ENCODE data around the gene CHN1.

Gene CHN1

GRCh38 chr2:174868878-174869277, 136.3 kb downstream of the CHN1 start:
- no peak overlapping the region for H3K27ac Mint-ChIP-seq
- H3K4me1 Mint-ChIP-seq (ENCODE audit: low read depth), result no peaks in the 10 kb centered on the region
- no peaks in the 10 kb centered on the region for H3K9me3 Mint-ChIP-seq
- DNase-seq, result no peak
- no peak overlapping the region for H3K4me3 Mint-ChIP-seq
- H3K27me3 Mint-ChIP-seq, result no peaks in the 10 kb centered on the region
- no peaks in the 10 kb centered on the region for H3K36me3 Mint-ChIP-seq (ENCODE audit: low read depth)

- Mint-ChIP-seq H3K4me1 (ENCODE audit: low read depth) (no peaks in the 10 kb centered on the region), H3K27me3 (no peaks in the 10 kb centered on the region), H3K4me3 (no peak overlapping the region), H3K36me3 (ENCODE audit: low read depth) (no peaks in the 10 kb centered on the region), H3K27ac (no peak overlapping the region), H3K9me3 (no peaks in the 10 kb centered on the region)
- no peak for DNase-seq
Measured at GRCh38 chr2:174866421-174866820, 138.8 kb downstream of the CHN1 start.

- Mint-ChIP-seq H3K9me3 (no peaks in the 10 kb centered on the region), H3K27ac (no peak overlapping the region), H3K4me3 (no peak overlapping the region), H3K36me3 (ENCODE audit: low read depth) (no peaks in the 10 kb centered on the region), H3K27me3 (no peaks in the 10 kb centered on the region), H3K4me1 (ENCODE audit: low read depth) (no peaks in the 10 kb centered on the region)
- no peak for DNase-seq
Measured at GRCh38 chr2:174863183-174863582, 142.0 kb downstream of the CHN1 start.

- Mint-ChIP-seq H3K9me3 (no peaks in the 10 kb centered on the region), H3K4me3 (no peak overlapping the region), H3K27me3 (no peaks in the 10 kb centered on the region), H3K36me3 (ENCODE audit: low read depth) (no peaks in the 10 kb centered on the region), H3K4me1 (ENCODE audit: low read depth) (no peaks in the 10 kb centered on the region), H3K27ac (no peak overlapping the region)
- DNase-seq, result no peak
Measured at GRCh38 chr2:174859563-174860169, 145.5 kb downstream of the CHN1 start.

GRCh38 chr2:174858745-174859144, 146.4 kb downstream of the CHN1 start:
- DNase-seq, result no peak
- Mint-ChIP-seq H3K4me3 (no peak overlapping the region), H3K36me3 (ENCODE audit: low read depth) (no peaks in the 10 kb centered on the region), H3K9me3 (no peaks in the 10 kb centered on the region), H3K4me1 (ENCODE audit: low read depth) (no peaks in the 10 kb centered on the region), H3K27ac (no peak overlapping the region), H3K27me3 (no peaks in the 10 kb centered on the region)

GRCh38 chr2:174856447-174856846, 148.7 kb downstream of the CHN1 start:
- no peak overlapping the region for H3K27ac Mint-ChIP-seq
- H3K9me3 Mint-ChIP-seq, result no peaks in the 10 kb centered on the region
- peaks cover 4% of the 10 kb centered on the region for H3K4me1 Mint-ChIP-seq (ENCODE audit: low read depth)
- H3K4me3 Mint-ChIP-seq, result no peak overlapping the region
- DNase-seq, result no peak
- H3K27me3 Mint-ChIP-seq, result no peaks in the 10 kb centered on the region
- H3K36me3 Mint-ChIP-seq (ENCODE audit: low read depth), result no peaks in the 10 kb centered on the region

- Mint-ChIP-seq H3K36me3 (ENCODE audit: low read depth) (no peaks in the 10 kb centered on the region), H3K4me3 (peak overlapping the region; percentile 23), H3K9me3 (no peaks in the 10 kb centered on the region), H3K27me3 (no peaks in the 10 kb centered on the region), H3K27ac (no peak overlapping the region), H3K4me1 (ENCODE audit: low read depth) (peaks cover 35% of the 10 kb centered on the region)
- no peak for DNase-seq
Measured at GRCh38 chr2:174846941-174847938, 157.9 kb downstream of the CHN1 start.

- Mint-ChIP-seq H3K9me3 (no peaks in the 10 kb centered on the region), H3K27ac (peak overlapping the region; percentile 16), H3K36me3 (ENCODE audit: low read depth) (no peaks in the 10 kb centered on the region), H3K27me3 (no peaks in the 10 kb centered on the region), H3K4me3 (peak overlapping the region; percentile 11), H3K4me1 (ENCODE audit: low read depth) (peaks cover 35% of the 10 kb centered on the region)
- no peak for DNase-seq
Measured at GRCh38 chr2:174846218-174846617, 159.0 kb downstream of the CHN1 start.

- DNase-seq, result no peak
- no peaks in the 10 kb centered on the region for H3K9me3 Mint-ChIP-seq
- no peak overlapping the region for H3K4me3 Mint-ChIP-seq
Measured at GRCh38 chr2:174844295-174844708, 160.9 kb downstream of the CHN1 start.

GRCh38 chr2:174842496-174842895, 162.7 kb downstream of the CHN1 start:
- Mint-ChIP-seq H3K27me3 (no peaks in the 10 kb centered on the region), H3K9me3 (no peaks in the 10 kb centered on the region), H3K36me3 (ENCODE audit: low read depth) (no peaks in the 10 kb centered on the region), H3K4me1 (ENCODE audit: low read depth) (peaks cover 27% of the 10 kb centered on the region), H3K27ac (no peak overlapping the region), H3K4me3 (no peak overlapping the region)
- no peak for DNase-seq

More at GRCh38 chr2:174844295-174844708, 160.9 kb downstream of the CHN1 start:
- Mint-ChIP-seq H3K27ac (peak overlapping the region; percentile 53), H3K36me3 (ENCODE audit: low read depth) (no peaks in the 10 kb centered on the region), H3K27me3 (no peaks in the 10 kb centered on the region), H3K4me1 (ENCODE audit: low read depth) (peaks cover 33% of the 10 kb centered on the region)

- no peaks in the 10 kb centered on the region for H3K27me3 Mint-ChIP-seq
- H3K4me3 Mint-ChIP-seq, result no peak overlapping the region
- H3K27ac Mint-ChIP-seq, result no peak overlapping the region
- no peak for DNase-seq
- H3K4me1 Mint-ChIP-seq (ENCODE audit: low read depth), result peaks cover 22% of the 10 kb centered on the region
- no peaks in the 10 kb centered on the region for H3K36me3 Mint-ChIP-seq (ENCODE audit: low read depth)
- H3K9me3 Mint-ChIP-seq, result no peaks in the 10 kb centered on the region
Measured at GRCh38 chr2:174841936-174842335, 163.2 kb downstream of the CHN1 start.

GRCh38 chr2:174841350-174841749, 163.8 kb downstream of the CHN1 start:
- Mint-ChIP-seq H3K9me3 (no peaks in the 10 kb centered on the region), H3K36me3 (ENCODE audit: low read depth) (no peaks in the 10 kb centered on the region), H3K27ac (peak overlapping the region; percentile 15), H3K4me3 (no peak overlapping the region), H3K4me1 (ENCODE audit: low read depth) (peaks cover 25% of the 10 kb centered on the region), H3K27me3 (no peaks in the 10 kb centered on the region)
- DNase-seq, result no peak

- no peak overlapping the region for H3K27ac Mint-ChIP-seq
- peaks cover 3% of the 10 kb centered on the region for H3K9me3 Mint-ChIP-seq
- H3K27me3 Mint-ChIP-seq, result no peaks in the 10 kb centered on the region
- no peak overlapping the region for H3K4me3 Mint-ChIP-seq
- no peak for DNase-seq
- peaks cover 1% of the 10 kb centered on the region for H3K36me3 Mint-ChIP-seq (ENCODE audit: low read depth)
- H3K4me1 Mint-ChIP-seq (ENCODE audit: low read depth), result peaks cover 30% of the 10 kb centered on the region
Measured at GRCh38 chr2:174840436-174840835, 164.7 kb downstream of the CHN1 start.

- no peak for DNase-seq
- Mint-ChIP-seq H3K27me3 (no peaks in the 10 kb centered on the region), H3K27ac (no peak overlapping the region), H3K4me1 (ENCODE audit: low read depth) (peaks cover 33% of the 10 kb centered on the region), H3K36me3 (ENCODE audit: low read depth) (peaks cover 3% of the 10 kb centered on the region), H3K9me3 (peaks cover 4% of the 10 kb centered on the region), H3K4me3 (no peak overlapping the region)
Measured at GRCh38 chr2:174839662-174840061, 165.5 kb downstream of the CHN1 start.

GRCh38 chr2:174836995-174837390, 168.2 kb downstream of the CHN1 start:
- DNase-seq, result no peak
- H3K36me3 Mint-ChIP-seq (ENCODE audit: low read depth), result peaks cover 6% of the 10 kb centered on the region
- peaks cover 18% of the 10 kb centered on the region for H3K9me3 Mint-ChIP-seq
- no peak overlapping the region for H3K4me3 Mint-ChIP-seq
- peaks cover 42% of the 10 kb centered on the region for H3K4me1 Mint-ChIP-seq (ENCODE audit: low read depth)
- no peaks in the 10 kb centered on the region for H3K27me3 Mint-ChIP-seq
- no peak overlapping the region for H3K27ac Mint-ChIP-seq

Measured in activated T-cell treated with anti-CD3 and anti-CD28 coated beads, Interleukin-2, amount 50 U/mL, for 24 hours (primary cell).